DND-41 (cell line): ENCODE measurements around the gene PRR20B.

Experiments used
- CTCF ChIP-seq: IDR thresholded peaks from 2 replicates; pipeline ENCODE4 v1.5.1; 2012; ENCODE audit warnings: borderline replicate concordance, low read length, moderate library complexity, mild to moderate bottlenecking; ENCODE audit not compliant: poor library complexity, severe bottlenecking; ENCODE audit errors: extremely low read depth
- EZH2 ChIP-seq: IDR thresholded peaks from 3 replicates; pipeline ENCODE4 v1.6.1; 2012; ENCODE audit warnings: borderline replicate concordance, low read depth, mild to moderate bottlenecking, moderate library complexity, low read length, inconsistent platforms; ENCODE audit not compliant: severe bottlenecking

- TF ChIP-seq CTCF = no peak
- TF ChIP-seq EZH2 = no peak
Measured at GRCh38 chr13:57136093-57136492, 11.2 kb upstream of the PRR20B start.
